RWPE2 (cell line): ENCODE results near the gene NDFIP2.
A peak's percentile ranks its signal among the peaks of the same experiment; 100 is the strongest.

Source experiments
- ATAC-seq: fragments of 200-7000 bp; cut with Tn5 transposase; 3 replicates; pipeline ENCODE4 v1.9.1; 2021; ENCODE audit warnings: low read depth
- DNase-seq: peaks from one replicate; pipeline ENCODE4 v3.0.0-alpha.2; 2020; ENCODE audit warnings: low spot score
- H3K27ac ChIP-seq: fragments of 450-650 bp; 2 replicates; pipeline ENCODE4 v1.5.1; 2017; ENCODE audit warnings: mild to moderate bottlenecking; ENCODE audit not compliant: poor library complexity, severe bottlenecking
- H3K27me3 ChIP-seq: fragments of 250-450 bp; sonication (Bioruptor Pico); 2 replicates; pipeline ENCODE4 v1.5.1; 2021; ENCODE audit warnings: mild to moderate bottlenecking, moderate library complexity; ENCODE audit not compliant: insufficient read depth, poor library complexity, severe bottlenecking
- H3K36me3 ChIP-seq: fragments of 250-450 bp; sonication (Bioruptor Pico); 2 replicates; pipeline ENCODE4 v1.5.1; 2020; ENCODE audit warnings: low read depth, mild to moderate bottlenecking, moderate library complexity
- H3K4me1 ChIP-seq: fragments of 250-450 bp; sonication (Bioruptor Pico); 2 replicates; pipeline ENCODE4 v1.5.1; 2021; ENCODE audit warnings: mild to moderate bottlenecking, moderate library complexity; ENCODE audit not compliant: insufficient read depth, poor library complexity, severe bottlenecking
- H3K4me3 ChIP-seq: fragments of 250-450 bp; sonication (Bioruptor Pico); 2 replicates; pipeline ENCODE4 v1.5.1; 2021; ENCODE audit warnings: mild to moderate bottlenecking, moderate library complexity; ENCODE audit not compliant: severe bottlenecking
- H3K9me3 ChIP-seq: fragments of 250-450 bp; sonication (Bioruptor Pico); 2 replicates; pipeline ENCODE4 v1.5.1; 2021; ENCODE audit warnings: mild to moderate bottlenecking, moderate library complexity; ENCODE audit not compliant: severe bottlenecking
- CTCF ChIP-seq: fragments of 450-650 bp; IDR thresholded peaks from one replicate; pipeline ENCODE4 v1.5.1; 2017; ENCODE audit warnings: mild to moderate bottlenecking, moderate library complexity; ENCODE audit not compliant: poor library complexity, severe bottlenecking

NDFIP2 gene

DNA sequence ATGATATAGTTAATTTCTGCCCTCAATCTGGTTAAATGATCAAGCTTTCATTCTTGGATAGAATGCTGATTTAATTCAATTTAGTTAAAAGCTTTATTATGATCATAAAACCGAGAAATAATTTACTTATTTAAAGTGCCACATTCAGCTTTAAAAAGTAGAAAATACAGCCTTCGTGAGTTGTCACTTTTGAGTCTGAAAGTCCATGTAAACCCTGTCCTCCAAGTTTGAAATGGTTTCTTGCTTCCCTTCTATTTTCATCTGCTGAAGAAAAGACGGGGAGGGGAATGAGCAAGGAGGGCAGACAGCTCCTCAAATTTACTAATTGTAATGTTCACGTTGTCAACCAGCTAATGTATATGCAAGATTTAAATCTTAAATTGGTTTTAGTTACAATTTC is 59.5 kb downstream of the NDFIP2 start:
- DNase-seq, result no peak
- Histone ChIP-seq H3K4me1 (no peaks in the 10 kb centered on the region), H3K27ac (no peak overlapping the region), H3K9me3 (no peaks in the 10 kb centered on the region), H3K36me3 (peaks cover 32% of the 10 kb centered on the region), H3K4me3 (no peak overlapping the region), H3K27me3 (no peaks in the 10 kb centered on the region)
- ATAC-seq, result no peak
- TF ChIP-seq CTCF, result no peak

- Histone ChIP-seq H3K4me3 (no peak overlapping the region), H3K4me1 (no peaks in the 10 kb centered on the region), H3K27me3 (no peaks in the 10 kb centered on the region), H3K27ac (no peak overlapping the region), H3K9me3 (no peaks in the 10 kb centered on the region), H3K36me3 (peaks cover 32% of the 10 kb centered on the region)
- TF ChIP-seq CTCF, result peak; percentile 78
- DNase-seq (no peak), ATAC-seq (0 out of 3 replicates have a peak, but pooled peaks have one; percentile 23)
These were observed 60.6 kb downstream of the NDFIP2 start for GRCh38 chr13:79541426-79542049.

DNA sequence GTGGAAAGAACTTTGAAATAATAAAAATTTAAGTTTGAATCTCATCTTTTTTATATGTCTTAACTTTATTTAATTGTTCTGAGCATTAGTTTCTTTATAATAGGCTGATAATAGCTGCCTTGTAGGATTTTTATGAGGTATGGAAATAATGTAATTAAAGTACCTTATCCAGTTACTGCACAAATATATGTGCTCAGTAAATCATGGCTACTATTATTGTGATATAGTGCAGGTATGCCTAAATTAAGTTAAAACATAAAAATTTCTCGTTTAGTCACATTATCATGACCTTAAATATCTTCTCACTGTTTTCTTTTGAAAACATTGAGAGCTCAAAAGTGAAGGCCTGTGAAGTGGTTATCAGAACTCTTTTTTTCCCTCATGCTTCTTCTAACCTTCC is 62.9 kb downstream of the NDFIP2 start:
- Histone ChIP-seq H3K27me3 (no peaks in the 10 kb centered on the region), H3K36me3 (peaks cover 32% of the 10 kb centered on the region), H3K27ac (no peak overlapping the region), H3K4me1 (no peaks in the 10 kb centered on the region), H3K4me3 (no peak overlapping the region), H3K9me3 (no peaks in the 10 kb centered on the region)
- DNase-seq, result no peak
- ATAC-seq, result no peak
- no peak for TF ChIP-seq CTCF

GRCh38 chr13:79547211-79548195 is 66.5 kb downstream of the NDFIP2 start:
- Histone ChIP-seq H3K27ac (no peak overlapping the region), H3K9me3 (no peaks in the 10 kb centered on the region)

More at GRCh38 chr13:79547211-79548195, 66.5 kb downstream of the NDFIP2 start:
- Histone ChIP-seq H3K4me1 (no peaks in the 10 kb centered on the region), H3K4me3 (no peak overlapping the region), H3K27me3 (no peaks in the 10 kb centered on the region), H3K36me3 (peaks cover 31% of the 10 kb centered on the region)
- DNase-seq (no peak), ATAC-seq (no peak)
- no peak for TF ChIP-seq CTCF
